ENCODE data around the gene IGSF10. TPM values are rescaled to one million over a fixed set of nuclear protein-coding genes. Genes with fewer than 3 reads are reported as not detected.

Gene IGSF10
- total and polyA plus RNA-seq, 4 experiments from 2014 or later, result not detected

- no peak overlapping the region for H3K27ac Mint-ChIP-seq
- H3K9me3 Mint-ChIP-seq, result peaks cover 5 to 26% (median 21%) of the 10 kb centered on the region in 8 donors
- H3K4me3 ChIP-seq (ENCODE audit: low read length in 2 of 2), result no peak overlapping the region
- no peaks in the 10 kb centered on the region for H3K36me3 ChIP-seq (ENCODE audit: insufficient read depth, low read length)
- ChIA-PET POLR2A (ENCODE audit: partially characterized antibody) (no interaction called here), CTCF (ENCODE audit: partially characterized antibody) (interaction anchor here (0.7 to 1.4 kb wide), 2 partner anchors 14 to 44 kb away, joined by 3 read pairs; no protein-coding TSS in a partner anchor)
- H3K4me1 ChIP-seq (ENCODE audit: insufficient read depth, low read length), result no peaks in the 10 kb centered on the region
- H3K4me1 Mint-ChIP-seq, result no peaks in the 10 kb centered on the region
- H3K27me3 Mint-ChIP-seq, result peaks cover 7 to 9% of the 10 kb centered on the region in 2 donors
- H3K9me3 ChIP-seq (ENCODE audit: control insufficient read depth in 1 of 2, low read length in 2 of 2), result no peaks in the 10 kb centered on the region
- intact Hi-C loops (cut with micrococcal nuclease), result no loop called here
- H3K27ac ChIP-seq (ENCODE audit: low read depth, low read length), result no peak overlapping the region
- peaks cover 3 to 5% of the 10 kb centered on the region in 2 donors for H3K36me3 Mint-ChIP-seq
- H3K27me3 ChIP-seq (ENCODE audit: insufficient read depth, low read length), result no peaks in the 10 kb centered on the region
- H3K4me3 Mint-ChIP-seq, result no peak overlapping the region
- no peak for DNase-seq
Observed at GRCh38 chr3:151479452-151479851, 18.6 kb upstream of the IGSF10 start.

GRCh38 chr3:151478335-151478697 lies 17.5 kb upstream of the IGSF10 start:
- DNase-seq, result no peak
- ChIA-PET POLR2A (ENCODE audit: partially characterized antibody) (no interaction called here), CTCF (ENCODE audit: partially characterized antibody) (no interaction called here)
- H3K9me3 Mint-ChIP-seq, result peaks cover 5 to 23% (median 19%) of the 10 kb centered on the region in 8 donors
- H3K4me3 ChIP-seq (ENCODE audit: low read length in 2 of 2), result no peak overlapping the region
- H3K9me3 ChIP-seq (ENCODE audit: control insufficient read depth in 1 of 2, low read length in 2 of 2), result no peaks in the 10 kb centered on the region
- H3K36me3 Mint-ChIP-seq, result peaks cover 3 to 5% of the 10 kb centered on the region in 2 donors
- intact Hi-C loops (cut with micrococcal nuclease), result no loop called here
- H3K27ac Mint-ChIP-seq, result no peak overlapping the region
- H3K27me3 Mint-ChIP-seq, result peaks cover 7 to 9% of the 10 kb centered on the region in 2 donors
- no peaks in the 10 kb centered on the region for H3K4me1 ChIP-seq (ENCODE audit: insufficient read depth, low read length)
- no peaks in the 10 kb centered on the region for H3K4me1 Mint-ChIP-seq
- H3K36me3 ChIP-seq (ENCODE audit: insufficient read depth, low read length), result no peaks in the 10 kb centered on the region
- H3K27ac ChIP-seq (ENCODE audit: low read depth, low read length), result no peak overlapping the region
- H3K4me3 Mint-ChIP-seq, result no peak overlapping the region
- H3K27me3 ChIP-seq (ENCODE audit: insufficient read depth, low read length), result no peaks in the 10 kb centered on the region

GRCh38 chr3:151477591-151478334 lies 16.9 kb upstream of the IGSF10 start:
- no peak overlapping the region for H3K4me3 ChIP-seq (ENCODE audit: low read length in 2 of 2)
- POLR2A ChIA-PET (ENCODE audit: partially characterized antibody), result no interaction called here
- Mint-ChIP-seq H3K4me3 (no peak overlapping the region), H3K9me3 (peaks cover 5 to 19% (median 15%) of the 10 kb centered on the region in 8 donors), H3K36me3 (peaks cover 3 to 5% of the 10 kb centered on the region in 2 donors), H3K4me1 (no peaks in the 10 kb centered on the region), H3K27me3 (peaks cover 7% of the 10 kb centered on the region in 2 donors), H3K27ac (no peak overlapping the region)
- intact Hi-C loops (cut with micrococcal nuclease), result no loop called here
- H3K27me3 ChIP-seq (ENCODE audit: insufficient read depth, low read length), result no peaks in the 10 kb centered on the region
- CTCF ChIA-PET (ENCODE audit: partially characterized antibody), result interaction anchor here (0.8 to 1.5 kb wide), 3 partner anchors 9 to 12 kb away, joined by 3 to 4 read pairs (median 3); no protein-coding TSS in a partner anchor
- no peaks in the 10 kb centered on the region for H3K4me1 ChIP-seq (ENCODE audit: insufficient read depth, low read length)
- DNase-seq, result no peak
- no peaks in the 10 kb centered on the region for H3K9me3 ChIP-seq (ENCODE audit: control insufficient read depth in 1 of 2, low read length in 2 of 2)
- H3K27ac ChIP-seq (ENCODE audit: low read depth, low read length), result no peak overlapping the region
- H3K36me3 ChIP-seq (ENCODE audit: insufficient read depth, low read length), result no peaks in the 10 kb centered on the region

GRCh38 chr3:151476344-151477018 lies 15.6 kb upstream of the IGSF10 start:
- Mint-ChIP-seq H3K27ac (no peak overlapping the region), H3K4me1 (no peaks in the 10 kb centered on the region), H3K36me3 (no peaks in the 10 kb centered on the region), H3K4me3 (no peak overlapping the region), H3K9me3 (peaks cover 0 to 6% (median 3%) of the 10 kb centered on the region in 8 donors), H3K27me3 (peaks cover 2 to 4% of the 10 kb centered on the region in 2 donors)
- Histone ChIP-seq H3K27ac (ENCODE audit: low read depth, low read length) (no peak overlapping the region), H3K4me3 (ENCODE audit: low read length in 2 of 2) (no peak overlapping the region), H3K36me3 (ENCODE audit: insufficient read depth, low read length) (no peaks in the 10 kb centered on the region), H3K9me3 (ENCODE audit: control insufficient read depth in 1 of 2, low read length in 2 of 2) (no peaks in the 10 kb centered on the region), H3K27me3 (ENCODE audit: insufficient read depth, low read length) (no peaks in the 10 kb centered on the region), H3K4me1 (ENCODE audit: insufficient read depth, low read length) (no peaks in the 10 kb centered on the region)
- POLR2A ChIA-PET (ENCODE audit: partially characterized antibody), result no interaction called here
- no peak for DNase-seq
- CTCF ChIA-PET (ENCODE audit: partially characterized antibody), result interaction anchor here (1.3 to 1.5 kb wide), 2 partner anchors 8 to 11 kb away, joined by 3 to 4 read pairs; no protein-coding TSS in a partner anchor
- intact Hi-C loops (cut with micrococcal nuclease), result no loop called here

- no peak overlapping the region for H3K27ac Mint-ChIP-seq
- H3K9me3 Mint-ChIP-seq, result no peaks in the 10 kb centered on the region
- no peaks in the 10 kb centered on the region for H3K36me3 Mint-ChIP-seq
- ChIA-PET POLR2A (ENCODE audit: partially characterized antibody) (no interaction called here), CTCF (ENCODE audit: partially characterized antibody) (interaction anchor here (1.0 to 3.0 kb wide), 18 partner anchors 8 to 1059 kb away, joined by 3 to 29 read pairs (median 5); no protein-coding TSS in a partner anchor)
- H3K4me3 ChIP-seq (ENCODE audit: low read length in 2 of 2), result no peak overlapping the region
- DNase-seq, result peak in 4 of 5 donors; percentile 34 to 51 (median 38)
- no peaks in the 10 kb centered on the region for H3K9me3 ChIP-seq (ENCODE audit: control insufficient read depth in 1 of 2, low read length in 2 of 2)
- H3K27me3 ChIP-seq (ENCODE audit: insufficient read depth, low read length), result no peaks in the 10 kb centered on the region
- H3K27me3 Mint-ChIP-seq, result peaks cover 8 to 10% of the 10 kb centered on the region in 2 donors
- H3K4me1 Mint-ChIP-seq, result no peaks in the 10 kb centered on the region
- intact Hi-C loops (cut with micrococcal nuclease), result loop anchor here (1.0 kb wide), 1 partner anchor 371 kb away; no protein-coding TSS in a partner anchor
- no peaks in the 10 kb centered on the region for H3K4me1 ChIP-seq (ENCODE audit: insufficient read depth, low read length)
- no peak overlapping the region for H3K4me3 Mint-ChIP-seq
- no peaks in the 10 kb centered on the region for H3K36me3 ChIP-seq (ENCODE audit: insufficient read depth, low read length)
- no peak overlapping the region for H3K27ac ChIP-seq (ENCODE audit: low read depth, low read length)
Observed at GRCh38 chr3:151468284-151468917, 7.5 kb upstream of the IGSF10 start.

GRCh38 chr3:151467069-151467468 lies 6.2 kb upstream of the IGSF10 start:
- no peak for DNase-seq
- POLR2A ChIA-PET (ENCODE audit: partially characterized antibody), result no interaction called here
- H3K27ac Mint-ChIP-seq, result no peak overlapping the region
- Histone ChIP-seq H3K9me3 (ENCODE audit: control insufficient read depth in 1 of 2, low read length in 2 of 2) (no peaks in the 10 kb centered on the region), H3K27me3 (ENCODE audit: insufficient read depth, low read length) (no peaks in the 10 kb centered on the region), H3K27ac (ENCODE audit: low read depth, low read length) (no peak overlapping the region), H3K4me3 (ENCODE audit: low read length in 2 of 2) (no peak overlapping the region), H3K4me1 (ENCODE audit: insufficient read depth, low read length) (no peaks in the 10 kb centered on the region), H3K36me3 (ENCODE audit: insufficient read depth, low read length) (no peaks in the 10 kb centered on the region)
- H3K27me3 Mint-ChIP-seq, result peaks cover 8 to 13% of the 10 kb centered on the region in 2 donors
- intact Hi-C loops (cut with micrococcal nuclease), result no loop called here
- no peaks in the 10 kb centered on the region for H3K36me3 Mint-ChIP-seq
- CTCF ChIA-PET (ENCODE audit: partially characterized antibody), result interaction anchor here (0.6 to 3.0 kb wide), 17 partner anchors 9 to 1061 kb away, joined by 3 to 29 read pairs (median 5); no protein-coding TSS in a partner anchor
- H3K9me3 Mint-ChIP-seq, result no peaks in the 10 kb centered on the region
- no peak overlapping the region for H3K4me3 Mint-ChIP-seq
- H3K4me1 Mint-ChIP-seq, result no peaks in the 10 kb centered on the region

GRCh38 chr3:151462991-151463390 lies 2.1 kb upstream of the IGSF10 start:
- Mint-ChIP-seq H3K27me3 (peaks cover 17 to 20% of the 10 kb centered on the region in 2 donors), H3K4me3 (no peak overlapping the region), H3K9me3 (no peaks in the 10 kb centered on the region), H3K27ac (no peak overlapping the region), H3K4me1 (peaks cover 0 to 6% (median 2%) of the 10 kb centered on the region in 4 donors), H3K36me3 (no peaks in the 10 kb centered on the region)
- Histone ChIP-seq H3K4me3 (ENCODE audit: low read length in 2 of 2) (no peak overlapping the region), H3K36me3 (ENCODE audit: insufficient read depth, low read length) (no peaks in the 10 kb centered on the region), H3K4me1 (ENCODE audit: insufficient read depth, low read length) (no peaks in the 10 kb centered on the region), H3K9me3 (ENCODE audit: control insufficient read depth in 1 of 2, low read length in 2 of 2) (no peaks in the 10 kb centered on the region), H3K27me3 (ENCODE audit: insufficient read depth, low read length) (no peaks in the 10 kb centered on the region), H3K27ac (ENCODE audit: low read depth, low read length) (no peak overlapping the region)
- CTCF ChIA-PET (ENCODE audit: partially characterized antibody), result interaction anchor here (1.0 to 1.2 kb wide), 2 partner anchors 11 to 1062 kb away, joined by 3 read pairs; no protein-coding TSS in a partner anchor
- intact Hi-C loops (cut with micrococcal nuclease), result no loop called here
- DNase-seq, result no peak
- POLR2A ChIA-PET (ENCODE audit: partially characterized antibody), result no interaction called here

Measured in CD4-positive, alpha-beta memory T cell (primary cell).